K562 (cell line): Measurements from ENCODE around the gene FYB1.

Experiments used
- CTCF ChIP-seq, 3 experiments: IDR thresholded peaks in 2 of 3; conservative IDR thresholded peaks in 1 of 3; 2 replicates each; pipeline ENCODE4 v1.5.1; 2011 to 2012; ENCODE audit warnings: low read length in 3 of 3, mild to moderate bottlenecking in 3 of 3, control low read depth in 2 of 3, improper control_type of control experiment in 1 of 3, inconsistent platforms in 1 of 3, low read depth in 1 of 3, mixed read lengths in 1 of 3, moderate library complexity in 1 of 3; ENCODE audit not compliant: insufficient read depth in 2 of 3
- ZNF274 ChIP-seq: IDR thresholded peaks from 2 replicates; pipeline ENCODE4 v1.6.1; 2011; ENCODE audit warnings: low read depth, mild to moderate bottlenecking, low read length, moderate library complexity, borderline replicate concordance

- no peak for TF ChIP-seq ZNF274
- TF ChIP-seq CTCF (IDR thresholded peaks at IDR 0.05 in 2 of 3, conservative IDR thresholded peaks at IDR 0.05 in 1 of 3; ENCODE audit: insufficient read depth in 2 of 3, low read depth in 1 of 3, low read length in 3 of 3) = no peak
Observed at GRCh38 chr5:39074017-39074814, 145.1 kb downstream of the FYB1 start, which contains the start of gene RICTOR.
